GM19023 (cell line): ENCODE measurements around the gene GPR153.

ENCODE experiments used
- ATAC-seq: cut with Tn5 transposase; IDR thresholded peaks from one replicate; pipeline ENCODE4 v1.9.1; 2021; ENCODE audit warnings: mild to moderate bottlenecking, moderate library complexity; ENCODE audit not compliant: unreplicated experiment

The GPR153 gene

GRCh38 chr1:6207075-6207885 lies 53.6 kb downstream of the GPR153 start:
- ATAC-seq, result no peak

- no peak for ATAC-seq
These were observed 54.4 kb downstream of the GPR153 start for GRCh38 chr1:6206520-6206855.

DNA sequence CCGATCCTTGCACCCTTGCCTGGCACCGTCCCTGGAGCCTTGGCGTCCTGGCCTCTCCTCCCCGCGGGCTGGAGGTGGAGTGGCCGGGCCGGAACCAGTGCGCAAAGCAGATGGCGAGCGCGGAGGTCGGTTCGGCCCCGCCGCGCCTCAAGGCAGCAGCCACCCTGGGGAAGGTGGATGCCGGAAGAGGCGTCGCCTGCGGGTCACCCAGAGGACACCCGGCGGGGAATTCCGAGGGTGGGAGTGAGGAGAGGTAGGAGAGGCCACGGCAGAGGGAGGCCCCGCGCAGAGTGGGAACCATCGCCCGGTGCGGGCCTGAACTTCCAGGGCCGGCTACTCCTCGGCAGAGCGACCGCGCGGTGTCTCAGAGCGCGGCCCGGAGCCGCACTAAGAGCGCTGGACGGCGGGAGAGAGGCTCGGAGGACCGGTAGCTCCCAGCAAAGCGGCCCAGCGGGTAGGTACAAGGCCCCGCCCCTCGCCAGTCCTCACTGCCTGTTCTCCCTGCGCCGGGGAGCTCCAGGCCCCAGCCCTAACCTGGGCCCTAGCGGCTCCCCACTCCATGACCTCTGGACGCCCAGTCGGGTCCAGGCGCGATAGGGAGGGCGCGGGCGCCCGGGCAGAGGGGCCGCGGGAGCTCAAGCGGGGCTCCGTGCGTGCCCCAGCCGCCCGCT lies 54.9 kb downstream of the GPR153 start, which contains the start of gene RNF207:
TSS of gene RNF207 (plus strand) at position 271 of the 671 bp plus-strand sequence. CDS start 417 bp downstream, outside the sequence.
- peak; percentile 57 for ATAC-seq

- ATAC-seq, result no peak
These were observed 58.6 kb downstream of the GPR153 start for GRCh38 chr1:6202256-6202655.

GRCh38 chr1:6200188-6200809 lies 60.6 kb downstream of the GPR153 start:
- ATAC-seq, result no peak

DNA sequence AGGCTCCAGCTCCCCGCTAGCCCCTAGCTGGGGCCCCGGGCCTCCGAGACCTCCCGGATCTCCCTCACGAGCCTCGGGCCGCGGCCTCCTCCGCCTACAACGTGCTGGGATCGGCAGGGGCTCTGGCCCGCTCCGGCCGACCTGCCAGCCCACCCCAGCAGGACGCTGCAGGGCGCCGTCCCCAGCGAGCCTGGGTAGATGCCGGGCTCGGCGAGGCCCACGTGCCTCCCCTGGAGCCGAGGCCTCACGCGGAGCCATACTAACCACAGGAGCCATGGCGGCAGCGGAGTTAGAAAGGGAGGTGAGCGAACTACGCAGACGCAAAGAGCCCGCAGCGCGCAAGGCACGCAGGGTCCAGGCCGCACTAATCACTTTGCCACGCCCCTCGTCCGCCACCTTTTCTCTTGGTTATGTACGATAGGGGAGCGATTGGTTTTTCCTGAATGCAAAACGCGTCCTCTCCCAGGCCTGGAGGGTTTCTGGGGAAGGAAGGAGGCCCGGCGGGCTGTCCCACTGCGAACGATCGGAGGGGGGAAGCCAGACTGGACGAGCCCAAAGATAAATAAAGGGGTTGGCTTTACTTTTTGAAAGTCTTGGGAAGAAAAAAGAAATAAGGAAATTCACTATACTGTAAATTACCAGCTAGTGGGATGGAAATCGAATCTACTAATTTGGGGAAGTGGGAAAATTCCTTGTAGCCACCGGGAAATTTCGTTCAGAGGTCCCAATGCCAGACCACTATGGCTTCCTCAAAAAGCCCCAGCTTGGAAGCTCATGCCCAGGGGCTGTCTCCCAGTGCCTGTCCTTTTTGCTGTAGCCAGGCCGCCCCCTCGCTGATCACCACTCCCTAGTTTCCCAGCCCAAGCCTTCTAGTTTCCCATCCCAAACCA lies 61.4 kb downstream of the GPR153 start, which contains the start of gene RPL22:
TSS of gene RPL22 (minus strand) at position 298 of the 890 bp plus-strand sequence. CDS start at position 276, 22 bp downstream.
- peak; percentile 95 for ATAC-seq

GRCh38 chr1:6198646-6199297 lies 62.1 kb downstream of the GPR153 start:
- peak; percentile 18 for ATAC-seq

DNA sequence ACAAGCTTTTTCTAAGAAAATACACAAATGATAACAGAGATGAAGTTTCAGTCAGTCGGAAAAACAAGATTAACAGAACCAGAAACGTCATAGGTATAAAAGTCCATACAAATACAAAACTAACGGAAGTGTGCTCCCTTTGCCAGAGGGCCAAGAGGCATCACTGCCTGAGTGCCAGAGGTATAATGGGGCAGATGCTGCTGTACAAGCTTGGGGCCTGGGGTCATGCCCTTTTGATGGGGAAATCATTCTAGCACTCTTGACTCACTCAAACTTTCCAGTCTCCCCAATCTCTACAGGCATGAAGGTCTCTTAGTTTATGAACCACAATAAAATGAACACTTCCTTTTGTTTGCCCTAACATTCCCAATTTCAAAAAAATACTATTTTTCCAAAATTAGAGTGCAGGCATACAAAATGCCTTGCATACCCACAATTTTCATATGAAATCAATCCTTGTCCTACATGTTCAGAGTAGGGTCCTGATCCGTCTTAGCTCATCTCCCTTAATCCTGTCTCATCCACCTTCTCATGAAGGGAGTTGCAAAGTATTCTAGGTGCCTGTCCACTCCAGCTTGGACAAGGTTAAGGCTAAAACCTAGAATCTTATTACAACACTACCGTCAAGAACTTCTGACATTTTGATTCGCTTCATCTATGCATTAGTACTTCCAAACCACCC lies 63.0 kb downstream of the GPR153 start:
- no peak for ATAC-seq
